Thyroid gland (tissue), 4 donors: ENCODE results near the gene SERTAD1.

Experiments
- CTCF ChIP-seq, 6 experiments: fragments of 200-600 bp in 3 of 6; fragments of 450-650 bp in 3 of 6; sonication (generic) in 3 of 6; IDR thresholded peaks; one replicate each; pipeline ENCODE4 v1.5.1; 2016 to 2019; ENCODE audit warnings: antibody characterized with exemption in 6 of 6, mild to moderate bottlenecking in 2 of 6, inconsistent platforms in 1 of 6, moderate library complexity in 1 of 6
- POLR2A ChIP-seq, 2 donors: fragments of 450-650 bp; IDR thresholded peaks; one replicate each; pipeline ENCODE4 v1.6.1; 2017; ENCODE audit warnings: antibody characterized with exemption in 2 of 2, mild to moderate bottlenecking in 2 of 2, moderate library complexity in 1 of 2

- TF ChIP-seq POLR2A (IDR thresholded peaks at IDR 0.05) (no peak), CTCF (IDR thresholded peaks at IDR 0.05) (no peak)
These were observed 47.9 kb downstream of the SERTAD1 start for GRCh38 chr19:40377876-40378385.
